Fibroblast of skin of right biceps (primary cell): Measurements from ENCODE around the gene CLDN19.
"Not testable (repeated sequence)": the region's sequence is repeated elsewhere in the genome, so short reads cannot be mapped to it uniquely, and the experiment has no call there.

Experiments used
- DNase-seq: peaks from one replicate; pipeline ENCODE4 v3.0.0-alpha.2; 2013

The CLDN19 gene

DNA sequence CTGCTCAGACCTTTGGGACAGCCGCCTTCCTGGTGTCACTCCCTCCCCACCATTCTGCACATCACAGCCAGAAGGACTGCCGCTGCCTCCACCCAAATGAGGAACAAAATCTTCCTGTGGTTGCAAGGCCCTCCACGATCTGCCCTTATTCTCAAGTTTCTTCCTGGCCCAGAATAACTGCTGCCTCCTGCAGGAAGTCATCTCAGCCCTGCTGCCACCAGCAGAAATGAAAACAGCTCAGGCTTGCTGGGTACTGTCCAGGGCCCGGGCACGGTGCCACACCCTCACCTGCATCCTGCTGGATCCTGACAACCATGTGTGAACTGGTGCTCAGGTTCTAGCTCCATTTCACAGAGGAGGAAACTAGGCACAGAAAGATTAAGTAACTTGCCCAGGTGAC lies 2.8 kb downstream of the CLDN19 start:
- DNase-seq = no peak

DNA sequence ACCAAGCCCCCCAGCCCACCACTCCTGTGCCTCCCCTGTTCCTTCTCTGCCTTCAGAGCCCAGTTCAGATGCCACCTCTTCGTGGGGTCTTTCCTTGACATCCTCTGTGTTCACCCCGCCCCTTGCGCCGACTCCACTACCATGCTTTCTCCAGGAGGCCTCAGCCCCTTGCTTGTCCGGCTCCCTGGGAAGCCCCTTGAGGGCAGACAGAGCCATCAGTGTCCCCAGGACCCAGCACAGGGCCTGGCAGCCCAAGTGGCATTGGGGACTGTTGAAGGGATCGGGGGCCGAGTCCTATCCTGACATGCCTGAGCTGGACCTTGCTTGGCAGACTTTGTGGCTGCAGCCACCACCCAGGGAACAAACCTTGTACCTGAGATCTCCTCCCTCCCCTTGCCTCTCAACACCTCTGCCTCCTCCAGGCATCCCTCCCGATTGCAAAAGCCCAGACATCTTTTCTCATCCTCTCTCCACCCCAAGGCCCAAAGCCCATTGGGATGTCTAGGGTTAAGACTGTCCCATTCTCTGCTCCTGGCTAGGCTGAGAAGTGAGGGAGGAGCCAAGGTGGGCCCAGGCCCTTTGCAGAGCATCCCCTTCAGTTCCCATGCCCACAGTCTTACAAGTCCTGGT lies 3.4 kb downstream of the CLDN19 start:
- no peak for DNase-seq

DNA sequence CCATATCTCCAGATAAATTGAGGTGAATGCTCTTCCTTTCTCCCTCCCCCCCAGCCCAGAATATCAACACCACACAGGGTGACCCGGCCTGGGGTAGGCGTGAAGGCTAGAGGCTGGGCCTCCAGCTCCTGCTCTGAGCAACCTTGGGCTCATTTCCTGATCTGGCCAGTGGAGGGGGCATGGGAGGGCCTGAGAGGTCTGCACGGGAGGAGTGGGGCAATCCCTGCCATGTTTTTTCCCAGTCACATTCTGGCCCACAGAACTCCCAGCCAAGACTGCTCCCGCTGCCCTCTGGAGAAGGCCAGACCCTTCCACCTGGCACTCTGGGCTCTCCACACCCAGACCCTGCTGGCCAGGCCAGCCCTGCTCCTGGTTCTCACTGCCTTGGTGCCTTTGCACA lies 3.9 kb downstream of the CLDN19 start:
- peak; percentile 8 for DNase-seq

GRCh38 chr1:42735477-42736105 lies 4.4 kb downstream of the CLDN19 start:
- no peak for DNase-seq

DNA sequence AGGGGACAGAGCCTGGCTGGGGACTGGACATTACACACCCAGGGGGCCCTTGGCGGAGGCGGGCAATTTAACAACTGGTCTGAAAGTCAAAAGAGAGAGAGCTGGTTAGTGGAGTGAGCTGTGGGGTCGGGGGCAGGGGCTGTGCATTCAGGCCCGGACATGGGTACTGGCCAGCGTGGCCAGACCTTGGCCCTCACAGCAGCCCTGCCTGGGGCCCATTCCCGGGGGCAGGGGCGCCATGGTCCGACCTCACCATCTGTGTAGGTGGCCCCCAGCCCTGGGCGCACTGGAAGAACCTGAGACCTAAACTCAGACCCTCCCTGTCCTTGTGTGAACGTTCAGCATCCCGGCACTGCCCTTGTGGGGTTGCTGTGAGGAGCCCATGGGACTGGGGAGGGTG lies 5.0 kb downstream of the CLDN19 start:
- DNase-seq = no peak

DNA sequence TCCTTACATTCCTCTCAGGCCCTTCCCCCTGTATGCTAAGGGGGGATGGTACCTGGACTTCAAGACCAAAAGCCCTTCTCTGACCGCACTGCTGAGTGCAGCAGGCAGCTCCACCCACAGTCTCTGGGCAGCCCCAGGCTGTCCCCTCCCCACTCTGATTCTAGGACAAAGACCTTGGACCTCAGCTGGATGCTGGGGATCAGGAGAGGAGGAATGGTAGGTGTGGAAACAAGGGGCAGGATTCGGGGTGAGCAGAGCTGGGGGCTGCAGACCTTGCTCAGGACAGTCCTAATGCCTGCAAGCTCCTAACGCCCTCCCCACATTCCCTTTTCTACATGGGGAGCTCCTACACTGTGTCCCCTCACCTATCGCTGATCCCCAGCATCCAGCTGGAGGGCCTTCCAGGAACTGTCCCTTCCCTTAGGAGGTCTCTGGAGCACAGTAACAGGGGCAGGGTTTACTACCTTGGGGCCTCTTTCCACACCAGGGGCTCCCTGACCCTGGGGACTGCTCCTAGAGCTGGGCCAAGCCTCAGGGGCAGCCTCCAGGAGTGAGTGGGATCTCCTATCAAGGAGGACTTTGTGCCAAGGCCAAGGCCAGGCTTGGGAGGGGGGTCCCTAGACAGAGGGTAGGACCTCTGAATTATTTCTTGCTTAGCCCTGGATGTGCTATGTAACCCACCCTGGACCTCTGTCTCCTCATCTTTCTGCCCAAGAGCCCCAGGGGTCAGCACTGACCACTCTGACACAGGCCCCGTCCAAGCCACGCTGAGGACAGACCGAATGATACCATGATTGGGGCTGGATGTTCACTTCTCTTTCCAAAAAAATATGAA lies 5.6 kb downstream of the CLDN19 start:
- no peak for DNase-seq

GRCh38 chr1:42733415-42734200 lies 6.4 kb downstream of the CLDN19 start:
- DNase-seq = no peak

- DNase-seq = no peak
Measured at GRCh38 chr1:42732126-42732680, 7.8 kb downstream of the CLDN19 start.

DNA sequence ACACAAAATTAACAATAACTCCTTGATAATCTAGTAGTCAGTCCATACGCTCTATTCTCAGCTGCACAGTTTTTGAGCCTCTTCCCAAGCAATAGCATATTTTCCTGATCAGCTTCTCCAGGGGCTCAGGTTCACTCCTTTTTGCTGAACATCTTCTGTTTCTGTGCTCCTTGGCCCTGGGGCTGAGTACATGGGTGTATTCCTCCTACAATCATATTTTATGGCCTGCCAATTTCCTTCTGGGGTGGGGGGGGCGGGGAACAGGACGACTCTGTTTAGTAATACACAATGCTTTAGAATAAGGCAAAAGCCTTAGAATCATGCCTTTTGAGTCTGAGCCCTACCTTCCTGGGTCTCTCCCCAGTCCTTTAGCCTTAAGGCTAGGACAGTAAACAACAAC lies 8.5 kb downstream of the CLDN19 start:
- no peak for DNase-seq

DNA sequence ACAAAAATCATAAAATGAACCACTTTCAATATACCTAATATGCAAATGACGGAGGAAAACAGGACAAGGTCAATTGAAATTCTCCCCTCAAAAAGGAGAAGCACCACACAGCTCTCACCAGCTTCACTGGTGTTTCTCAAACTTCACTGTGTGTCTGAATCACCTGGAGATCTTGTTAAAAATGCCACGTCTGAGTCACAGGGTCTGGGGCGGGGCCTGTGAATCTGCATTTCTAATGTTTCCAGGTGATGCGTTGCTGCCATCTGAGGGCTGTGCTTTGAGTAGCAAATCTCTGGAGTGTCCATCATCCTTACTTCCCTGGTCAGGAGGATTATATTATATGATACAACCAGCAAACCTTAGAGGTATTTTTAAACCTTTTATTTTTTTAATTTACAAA lies 9.0 kb downstream of the CLDN19 start:
- no peak for DNase-seq

- no peak for DNase-seq
Measured at GRCh38 chr1:42730002-42730401, 10.0 kb downstream of the CLDN19 start.

DNA sequence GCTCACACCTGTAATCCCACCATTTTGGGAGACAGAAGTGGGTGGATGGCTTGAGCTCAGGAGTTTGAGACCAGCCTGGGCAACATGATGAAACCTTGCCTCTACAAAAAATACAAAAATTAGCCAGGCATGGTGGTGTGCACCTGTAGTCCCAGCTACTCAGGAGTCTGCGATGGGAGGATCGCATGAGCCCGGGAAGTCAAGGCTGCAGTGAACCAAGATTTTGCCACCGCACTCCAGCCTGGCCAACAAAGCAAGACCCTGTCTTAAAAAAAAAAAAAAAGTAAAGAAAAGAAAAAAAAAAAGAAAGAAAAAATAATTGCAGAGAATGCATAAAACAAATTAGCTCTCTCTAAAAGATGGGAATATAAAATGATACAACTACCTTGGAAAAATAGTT lies 14.2 kb downstream of the CLDN19 start:
- DNase-seq = not testable (repeated sequence)

DNA sequence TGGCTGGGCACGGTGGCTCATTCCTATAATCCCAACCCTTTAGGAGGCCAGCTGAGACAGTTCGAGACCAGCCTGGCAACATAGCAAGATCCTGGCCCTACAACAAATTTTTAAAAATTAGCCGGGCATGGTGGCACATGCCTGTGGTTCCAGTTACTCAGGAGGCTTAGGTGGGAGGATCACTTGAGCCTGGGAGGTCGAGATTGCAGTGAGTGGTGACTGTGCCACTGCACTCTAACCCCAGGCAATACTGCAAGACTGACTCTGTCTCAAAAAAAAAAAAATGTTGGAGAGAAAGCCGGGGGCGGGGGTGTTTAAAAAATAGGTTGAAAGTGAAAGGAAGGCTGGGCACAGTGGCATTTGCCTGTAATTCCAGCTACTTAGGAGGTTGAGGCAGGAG lies 16.5 kb downstream of the CLDN19 start:
- no peak for DNase-seq

DNA sequence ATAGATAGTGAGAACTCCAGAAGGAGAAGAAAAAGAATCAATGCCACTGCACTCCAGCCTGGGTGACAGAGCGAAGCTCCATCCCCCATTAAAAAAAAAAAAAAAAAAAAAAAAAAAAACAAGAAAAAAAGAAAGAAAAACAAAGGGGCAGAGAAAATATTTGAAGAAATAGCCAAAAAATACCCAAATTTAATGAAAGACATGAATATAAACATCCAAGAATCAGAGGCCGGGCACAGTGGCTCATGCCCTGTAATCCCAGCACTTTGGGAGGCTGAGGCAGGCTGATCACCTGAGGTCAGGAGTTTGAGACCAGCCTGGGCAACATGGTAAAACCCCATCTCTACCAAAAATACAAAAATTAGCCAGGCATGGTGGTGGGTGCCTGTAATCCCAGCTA lies 17.6 kb downstream of the CLDN19 start:
- not testable (repeated sequence) for DNase-seq

- DNase-seq = no peak
Measured at GRCh38 chr1:42721926-42722325, 18.1 kb downstream of the CLDN19 start.

DNA sequence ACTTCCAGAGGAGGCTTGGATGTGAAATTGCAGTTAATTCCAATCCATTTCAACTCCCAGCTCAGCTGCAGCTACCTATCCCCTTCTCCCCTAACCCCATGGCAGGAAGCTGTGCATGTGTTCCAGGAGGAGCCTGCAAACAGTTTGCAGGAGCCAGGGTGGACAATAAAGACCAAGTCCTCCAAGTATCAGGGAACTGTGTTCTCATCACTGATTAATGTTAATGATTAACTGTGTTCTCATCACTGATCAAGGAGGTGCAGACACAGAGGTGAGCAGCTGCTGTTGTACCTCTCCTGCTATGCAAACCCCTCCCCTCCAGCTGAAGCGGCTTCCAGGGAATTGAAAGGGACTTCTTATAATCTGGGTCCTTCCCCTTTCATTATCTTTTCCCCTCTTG lies 19.2 kb downstream of the CLDN19 start:
- no peak for DNase-seq

DNA sequence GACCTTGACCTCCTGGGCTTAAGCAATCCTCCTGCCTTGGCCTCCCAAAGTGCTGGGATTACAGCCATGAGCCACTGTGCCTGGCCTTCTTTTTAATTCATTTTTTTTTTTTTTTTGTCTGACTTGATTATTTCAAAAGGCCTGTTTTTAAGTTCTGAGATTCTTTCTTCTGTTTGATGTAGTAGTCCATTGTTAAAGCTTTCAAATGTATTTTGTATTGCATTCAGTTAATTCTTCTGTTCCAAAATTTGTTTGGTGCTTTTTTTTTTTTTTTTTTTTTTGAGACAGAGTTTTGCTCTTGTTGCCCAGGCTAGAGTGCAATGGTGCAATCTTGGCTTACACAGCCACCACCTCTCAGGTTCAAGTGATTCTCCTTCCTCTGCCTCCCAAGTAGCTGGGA lies 25.6 kb downstream of the CLDN19 start:
- DNase-seq = not testable (repeated sequence)

DNA sequence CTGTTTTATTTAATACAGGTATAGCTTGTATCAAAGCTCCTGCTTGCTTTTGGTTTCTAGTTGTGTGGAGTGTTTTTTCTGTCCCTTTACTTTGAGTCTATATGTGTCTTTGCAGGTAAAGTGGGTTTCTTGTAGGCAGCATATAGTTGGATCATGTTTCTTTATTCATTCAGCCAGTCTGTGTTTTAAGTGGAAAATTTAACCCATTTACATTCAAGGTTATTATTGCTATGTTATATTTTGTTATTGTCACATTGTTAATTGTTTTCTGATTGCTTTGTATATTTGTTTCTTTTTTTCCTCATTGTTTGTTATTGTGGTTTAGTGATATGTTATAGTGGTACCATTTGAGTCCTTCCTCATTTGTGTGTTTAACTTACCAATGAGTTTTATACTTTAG lies 26.7 kb downstream of the CLDN19 start:
- DNase-seq = no peak

DNA sequence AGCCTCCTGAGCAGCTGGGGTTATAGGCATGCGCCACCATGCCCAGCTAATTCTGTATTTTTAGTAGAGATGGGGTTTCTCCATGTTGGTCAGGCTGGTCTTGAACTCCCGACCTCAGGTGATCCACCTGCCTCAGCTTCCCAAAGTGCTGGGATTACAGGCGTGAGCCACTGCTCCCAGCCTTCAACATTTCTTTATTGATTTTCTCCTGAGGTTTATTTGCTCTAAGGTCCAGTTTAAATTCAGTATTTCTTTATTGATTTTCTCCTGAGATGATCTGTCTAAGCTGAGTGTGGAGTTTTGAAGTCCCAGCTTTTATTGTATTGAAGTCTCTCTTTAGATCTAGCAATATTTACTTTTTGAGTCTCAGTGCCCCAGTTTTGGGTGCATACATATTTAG lies 27.2 kb downstream of the CLDN19 start:
- DNase-seq = not testable (repeated sequence)

- DNase-seq = no peak
Measured at GRCh38 chr1:42703888-42704464, 36.1 kb downstream of the CLDN19 start.

DNA sequence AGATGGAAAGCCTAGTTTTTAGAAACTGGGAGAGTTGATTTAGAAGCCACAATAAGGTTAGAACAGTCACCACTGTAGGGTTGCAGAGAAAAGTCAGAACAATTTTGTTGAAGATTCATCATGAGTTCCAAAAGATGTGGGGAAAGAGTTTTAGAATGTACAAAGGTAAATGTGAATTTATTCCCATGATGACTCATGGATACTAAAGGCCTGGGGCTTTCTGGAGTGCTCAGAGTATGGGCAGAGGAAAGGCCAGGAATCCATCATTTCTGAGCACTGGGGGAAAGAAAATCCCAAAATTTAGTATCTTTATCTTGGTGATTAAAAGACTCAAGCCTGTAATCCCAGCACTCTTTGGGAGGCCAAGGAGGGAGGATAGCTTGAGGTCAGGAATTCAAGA lies 40.0 kb downstream of the CLDN19 start:
- no peak for DNase-seq

DNA sequence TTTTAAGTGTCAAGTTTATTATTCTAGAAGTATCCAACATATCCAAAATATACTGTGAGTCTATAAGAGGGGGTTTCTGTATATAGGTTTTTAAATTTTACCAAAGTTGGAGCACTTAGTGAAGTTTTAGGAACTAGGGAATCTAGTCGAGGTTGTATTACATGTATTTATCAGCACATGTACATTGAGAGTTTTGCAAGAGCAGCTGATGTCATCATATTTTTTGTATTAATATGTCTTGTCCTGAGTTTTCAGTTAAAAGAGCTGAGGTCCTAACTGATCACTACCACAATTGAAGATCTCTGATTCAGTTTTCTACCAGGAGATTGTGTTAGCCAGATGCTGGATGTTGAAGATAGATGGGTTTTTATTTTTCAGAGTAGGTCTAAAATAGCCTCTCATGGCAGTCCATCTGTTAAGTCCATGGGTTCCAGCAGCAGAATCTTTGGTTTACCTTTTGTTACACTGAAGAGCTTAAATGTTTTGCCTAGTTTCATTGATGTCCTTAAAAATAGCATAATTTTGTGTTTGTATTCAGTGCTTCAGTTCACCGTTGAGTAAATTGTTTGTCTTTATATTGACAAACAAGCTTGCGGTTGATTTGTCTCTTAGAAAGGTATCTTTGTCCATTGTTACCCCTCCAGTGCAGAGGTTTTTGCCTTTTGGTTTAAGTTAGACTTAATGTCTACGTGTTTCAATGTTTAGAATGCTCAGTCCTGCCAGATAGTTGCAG lies 41.8 kb downstream of the CLDN19 start:
- no peak for DNase-seq
